Amniotic stem cell (primary cell): ENCODE data around the gene PRKN.
"Not testable (repeated sequence)": the region's sequence is repeated elsewhere in the genome, so short reads cannot be mapped to it uniquely, and the experiment has no call there.

Experiments
- DNase-seq: peaks from one replicate; lab custom pipeline; 2025; lab: John Stamatoyannopoulos, UW

Gene PRKN

DNA sequence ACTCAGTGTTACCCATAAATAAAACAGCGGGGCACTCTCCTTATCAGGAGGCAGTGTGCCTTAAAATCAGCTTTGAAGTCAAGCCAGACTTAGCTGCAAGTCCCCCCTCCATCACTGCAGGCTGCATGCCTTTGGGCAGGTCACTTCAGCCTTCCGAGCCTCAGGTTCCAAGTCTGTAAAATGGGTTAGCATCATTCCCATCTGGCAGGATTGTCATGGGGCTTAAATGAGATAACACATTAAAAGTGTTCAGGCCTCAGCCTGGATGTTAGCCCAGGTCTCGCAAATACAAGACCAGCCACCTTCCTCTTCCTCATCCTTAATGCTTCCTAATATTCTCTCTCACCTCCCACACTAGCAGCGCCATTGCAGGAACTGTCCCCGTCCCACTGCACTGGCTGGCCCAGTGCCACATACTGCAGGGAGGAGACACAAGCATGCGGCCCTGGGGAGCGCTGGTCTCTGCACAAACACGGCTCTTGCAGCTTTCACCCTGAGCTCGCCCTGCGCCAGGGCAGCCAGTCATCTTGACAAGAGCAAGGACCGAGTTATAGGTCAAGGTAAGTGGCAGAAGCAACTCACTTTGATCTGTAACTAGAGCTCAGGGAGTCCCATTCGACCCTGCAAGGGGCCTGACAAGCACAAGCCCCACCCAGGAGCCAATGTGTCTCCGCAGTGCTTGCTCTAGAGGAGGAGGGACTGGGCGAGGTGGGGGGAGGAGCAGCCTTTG lies 889.1 kb downstream of the PRKN start:
- no peak for DNase-seq

DNA sequence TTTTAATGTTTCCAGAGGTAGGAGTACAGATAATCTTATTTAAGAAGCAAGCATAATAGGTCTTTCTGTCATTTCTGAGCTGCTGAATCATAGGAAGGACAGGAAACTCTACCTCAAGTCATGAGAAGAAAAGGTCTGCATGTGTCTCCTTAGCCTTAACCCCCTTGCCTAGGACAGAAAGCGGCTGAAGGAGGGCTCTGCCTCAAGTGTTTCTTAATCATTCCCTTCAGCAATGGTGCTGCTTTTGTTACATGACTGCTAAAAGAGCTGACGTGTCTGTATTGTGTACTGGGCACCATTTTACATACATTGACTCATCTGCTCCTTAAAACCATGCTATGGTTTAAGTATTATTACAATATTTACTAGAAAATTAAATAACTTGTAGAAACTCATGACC lies 889.7 kb downstream of the PRKN start:
- DNase-seq: no peak

GRCh38 chr6:161837449-161837735 lies 890.2 kb downstream of the PRKN start:
- DNase-seq: no peak

- no peak for DNase-seq
Observed at GRCh38 chr6:161836643-161837448, 890.7 kb downstream of the PRKN start.

DNA sequence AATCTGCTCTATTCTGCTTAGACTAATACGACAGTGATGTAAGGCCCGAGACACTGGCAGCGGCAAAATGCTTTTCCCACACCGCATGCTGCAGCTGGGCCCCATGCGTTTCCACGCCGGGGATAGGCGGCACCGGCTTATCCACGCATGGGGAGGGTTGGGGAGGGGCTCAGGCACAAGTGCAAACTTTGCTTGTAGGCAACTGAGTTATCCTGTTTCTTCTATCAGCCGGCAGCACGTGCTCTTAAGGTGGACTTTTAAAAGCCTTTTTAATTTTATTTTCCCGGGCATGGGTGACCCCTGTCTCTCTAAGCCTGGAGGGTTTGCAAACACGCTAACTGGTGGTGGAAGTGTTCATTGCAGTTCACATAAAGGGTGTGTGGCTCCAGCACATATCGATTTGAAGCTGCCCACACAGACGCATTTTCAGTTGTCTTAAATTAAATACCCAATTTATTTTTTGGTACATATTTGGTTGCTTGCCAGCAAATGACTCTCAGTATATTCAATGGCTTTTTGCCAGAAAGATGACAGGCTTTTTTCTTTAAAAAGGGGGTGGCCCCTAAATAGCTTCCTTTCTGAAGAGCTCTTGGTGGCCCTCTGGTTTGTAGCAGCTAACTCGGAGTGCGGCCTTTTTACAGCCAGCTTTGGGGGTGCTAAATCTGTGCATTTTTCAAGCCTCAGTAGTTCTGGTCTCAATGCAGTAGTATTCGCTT lies 891.9 kb downstream of the PRKN start:
- no peak for DNase-seq

DNA sequence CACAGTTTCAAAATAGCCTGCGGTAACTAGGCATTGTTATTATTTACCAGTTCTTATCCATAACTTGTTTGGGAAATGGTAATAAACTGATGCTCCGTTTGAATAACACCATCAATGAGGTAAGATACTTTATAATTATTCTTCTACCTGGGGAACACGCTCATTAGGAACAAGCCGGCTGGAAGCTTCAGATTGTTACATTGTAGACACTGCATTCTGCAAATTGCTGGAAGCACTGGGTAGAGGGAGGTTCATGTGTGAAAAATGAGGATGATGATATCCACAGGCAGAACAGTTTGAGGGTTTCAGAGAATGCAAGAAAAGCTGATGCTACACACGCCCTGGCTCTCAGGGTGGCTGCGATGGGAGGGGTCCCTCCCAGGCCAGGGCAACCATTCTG lies 893.1 kb downstream of the PRKN start:
- no peak for DNase-seq

DNA sequence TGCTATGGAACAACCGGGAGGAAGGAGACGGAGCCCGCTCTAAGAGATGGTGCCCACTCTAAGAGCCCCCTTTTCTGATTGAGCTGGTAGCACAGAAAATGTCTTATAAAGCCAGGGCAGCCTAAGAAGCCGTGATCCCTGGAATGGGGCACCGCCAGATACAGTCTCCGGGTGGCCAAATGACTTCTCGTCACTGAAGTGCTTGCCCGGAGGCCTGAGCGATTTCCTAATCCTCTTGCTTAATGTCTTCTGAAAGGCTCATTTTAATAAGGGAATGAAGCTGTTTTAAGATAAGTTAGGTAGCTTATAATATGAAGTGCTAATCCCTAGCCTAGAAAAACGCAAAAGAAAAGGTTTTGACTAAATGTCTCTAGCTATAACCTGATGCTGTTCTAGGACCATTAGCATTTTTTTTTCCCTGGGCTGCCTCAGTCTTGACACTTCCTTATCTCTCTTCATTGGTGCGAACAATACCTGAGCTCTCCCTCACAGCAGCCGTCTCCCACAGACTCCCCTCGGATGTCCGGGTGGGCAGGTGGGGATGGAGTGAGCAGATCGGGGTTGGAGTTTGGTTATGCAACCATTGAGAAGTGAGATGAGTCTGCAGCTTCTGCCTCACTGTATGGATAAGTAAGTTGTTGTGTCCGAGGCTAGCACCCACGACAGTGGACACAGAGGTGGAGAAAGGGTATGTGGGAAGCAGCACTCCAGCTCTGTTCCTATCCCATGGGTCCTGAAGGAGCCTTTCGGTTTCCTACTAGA lies 894.3 kb downstream of the PRKN start:
- no peak for DNase-seq

GRCh38 chr6:161832622-161833021 lies 894.9 kb downstream of the PRKN start:
- no peak for DNase-seq

DNA sequence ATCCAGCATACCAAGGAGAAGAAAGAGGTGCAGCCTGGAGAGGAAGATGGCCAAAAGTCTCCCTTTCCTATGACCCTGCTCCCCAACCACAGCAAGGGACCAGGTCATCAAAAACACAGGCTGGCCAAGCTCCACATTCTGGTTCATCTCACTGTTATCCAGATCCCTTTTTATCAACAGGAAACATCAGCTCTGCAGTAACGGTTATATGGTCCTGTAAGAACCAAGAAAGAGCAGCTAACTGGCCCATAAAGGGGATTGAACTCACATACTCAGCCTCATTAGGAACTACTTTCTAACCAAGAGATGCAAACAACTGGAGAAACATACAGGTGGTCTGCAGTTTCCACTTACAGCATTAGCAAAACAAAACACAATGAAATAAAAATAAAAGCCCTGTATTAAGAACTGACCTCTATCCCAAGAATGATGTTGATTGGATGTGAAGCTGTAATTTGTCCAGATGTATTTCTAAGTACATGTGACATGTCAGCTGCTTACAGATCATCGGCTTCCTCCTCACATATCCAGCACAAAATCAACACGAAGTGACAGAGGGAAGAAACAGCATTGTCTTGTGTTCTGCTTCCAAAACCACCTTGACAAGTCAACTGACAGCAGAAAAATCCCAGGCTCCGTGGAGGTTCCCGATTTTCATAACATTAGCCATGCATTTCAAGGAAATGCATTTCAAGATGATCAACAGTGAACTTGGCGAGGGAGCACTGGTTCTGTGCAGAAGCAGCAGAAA lies 896.5 kb downstream of the PRKN start:
- DNase-seq: no peak

DNA sequence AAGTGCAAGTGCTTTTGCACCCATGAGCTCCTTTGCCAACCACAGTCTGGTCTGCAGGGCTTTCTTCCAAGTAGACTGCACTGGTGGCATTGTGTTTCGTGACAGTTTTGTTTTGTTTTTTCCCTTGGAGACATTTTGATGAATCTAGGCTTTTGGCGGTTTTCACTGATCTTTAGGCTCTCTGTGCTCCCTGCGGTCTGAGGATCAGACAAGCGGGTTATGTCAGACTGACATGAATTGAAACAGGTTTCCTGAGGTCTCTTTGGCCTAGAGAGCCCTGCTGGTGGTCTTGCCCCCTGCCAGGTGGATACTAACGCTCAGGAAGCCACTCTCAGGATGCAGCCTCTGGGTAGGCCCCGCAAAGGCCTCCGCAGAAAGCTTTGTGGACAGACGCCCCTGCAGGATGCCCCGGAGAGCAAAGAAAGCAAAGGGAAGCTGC lies 898.3 kb downstream of the PRKN start:
- DNase-seq: no peak

GRCh38 chr6:161828355-161828754 lies 899.2 kb downstream of the PRKN start:
- DNase-seq: no peak

GRCh38 chr6:161826512-161826911 lies 901.1 kb downstream of the PRKN start:
- DNase-seq: no peak

DNA sequence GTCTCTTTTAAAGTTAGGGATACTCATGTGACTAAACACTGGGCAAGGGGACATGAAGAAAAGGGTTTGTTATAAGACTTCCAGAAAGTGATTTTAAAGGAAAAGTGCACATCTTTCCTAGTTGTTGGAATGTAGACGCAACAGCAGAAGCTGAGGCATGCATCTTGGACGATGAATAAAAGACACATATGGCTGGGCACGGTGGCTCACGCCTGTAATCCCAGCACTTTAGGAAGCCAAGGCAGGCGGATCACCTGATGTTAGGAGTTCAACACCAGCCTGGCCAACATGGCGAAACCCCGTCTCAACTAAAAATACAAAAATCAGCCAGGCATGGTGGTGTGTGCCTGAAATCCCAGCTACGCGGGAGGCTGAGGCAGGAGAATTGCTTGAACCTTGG lies 905.4 kb downstream of the PRKN start:
- DNase-seq: not testable (repeated sequence)

DNA sequence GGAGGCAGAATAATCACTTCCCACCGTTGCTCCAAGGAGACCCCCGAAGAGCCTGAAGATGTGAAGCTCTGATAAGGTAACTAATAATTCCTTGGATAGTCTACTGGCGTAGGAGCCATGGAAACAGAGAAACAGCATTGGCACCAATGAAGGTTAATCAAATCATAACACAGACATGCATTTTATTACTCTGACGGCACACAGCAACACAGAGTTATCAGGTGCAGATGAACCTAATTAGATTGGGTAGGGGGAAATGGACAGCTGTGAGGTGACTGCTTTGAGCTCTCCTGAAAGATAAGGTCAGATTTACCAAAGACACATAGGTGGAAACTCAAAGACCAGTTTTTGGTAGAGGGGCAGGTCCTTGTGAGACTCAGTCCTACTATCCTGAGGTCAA lies 909.7 kb downstream of the PRKN start:
- DNase-seq: no peak

DNA sequence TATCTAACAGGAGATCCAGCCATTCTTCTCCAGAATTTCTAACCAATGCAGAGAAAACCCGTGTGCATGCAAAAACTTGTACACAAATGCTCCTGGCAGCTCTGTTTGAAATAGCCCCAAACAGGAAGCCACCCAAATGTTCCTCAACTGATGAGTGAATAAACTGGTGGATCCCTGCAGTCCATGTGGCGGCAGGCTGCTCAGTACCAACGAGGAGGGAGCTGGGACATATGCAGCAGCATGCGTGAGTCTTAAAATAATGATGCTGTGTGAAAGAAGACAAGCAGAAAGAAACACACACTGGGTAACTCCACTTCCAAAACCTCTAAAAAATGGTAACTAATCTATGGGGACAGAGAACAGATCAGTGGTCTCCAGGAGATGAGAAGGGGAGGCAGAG lies 911.6 kb downstream of the PRKN start:
- DNase-seq: no peak

DNA sequence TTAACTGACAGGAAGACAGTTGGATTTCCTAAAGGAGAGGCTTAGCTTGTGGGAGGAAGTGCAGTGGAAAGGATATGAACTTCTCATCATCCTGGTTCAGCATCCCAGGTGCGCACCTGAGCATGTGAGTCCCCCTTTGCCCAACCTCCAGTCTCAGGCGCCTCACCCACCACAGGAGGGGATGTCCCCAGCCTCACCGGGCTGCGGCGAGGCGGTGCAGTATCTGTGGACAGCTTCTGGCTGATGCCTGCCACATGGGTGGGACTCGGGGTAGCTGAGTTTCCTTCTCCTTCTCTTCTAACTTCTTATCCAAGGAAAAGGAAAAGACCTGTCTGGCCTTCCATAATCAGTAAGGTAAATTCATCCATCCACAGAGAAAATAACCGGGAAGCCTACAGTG lies 914.4 kb downstream of the PRKN start:
- DNase-seq: no peak

GRCh38 chr6:161809971-161810370 lies 917.6 kb downstream of the PRKN start:
- no peak for DNase-seq

DNA sequence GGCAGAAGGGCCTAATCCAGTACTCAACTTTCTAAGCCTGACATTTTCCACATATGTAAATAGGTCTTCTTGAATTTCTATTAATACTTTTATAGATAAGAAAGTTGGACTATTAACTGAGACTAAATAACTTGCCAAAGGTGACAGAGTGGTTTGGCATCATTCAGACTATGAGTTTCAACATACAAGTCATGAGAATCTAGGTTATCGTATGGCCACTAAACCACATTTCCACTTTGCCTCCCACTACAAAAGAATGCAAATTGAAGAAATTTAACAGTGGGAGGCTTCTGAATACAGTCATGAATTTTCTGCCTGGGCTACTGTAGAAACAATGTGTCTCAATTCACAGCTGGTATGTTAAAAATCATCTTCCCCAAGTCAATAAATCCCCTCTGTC lies 922.7 kb downstream of the PRKN start:
- DNase-seq: no peak

GRCh38 chr6:161803131-161803530 lies 924.4 kb downstream of the PRKN start:
- DNase-seq: no peak

DNA sequence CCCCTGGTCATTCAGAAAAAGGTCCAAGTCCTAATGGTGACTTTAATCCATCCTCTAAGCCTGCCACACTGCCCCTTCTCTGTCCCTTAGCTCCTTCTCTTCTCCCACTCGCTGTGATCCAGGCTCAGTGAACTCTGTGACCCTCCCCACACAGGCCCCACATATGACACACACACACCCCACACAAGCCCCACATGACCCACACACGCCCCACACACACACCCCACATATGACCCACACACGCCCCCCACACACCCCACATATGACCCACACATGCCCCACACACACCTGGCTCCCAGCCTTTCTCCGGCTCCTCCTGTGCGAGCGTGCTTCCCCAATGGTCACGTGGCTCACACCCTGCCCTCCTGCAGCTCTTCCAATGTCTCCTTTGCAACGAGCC lies 925.3 kb downstream of the PRKN start:
- DNase-seq: no peak

GRCh38 chr6:161798844-161799394 lies 928.6 kb downstream of the PRKN start:
- no peak for DNase-seq
